GM19351 (cell line): ENCODE measurements around the gene TBX5.

Experiments used
- ATAC-seq: cut with Tn5 transposase; IDR thresholded peaks from one replicate; pipeline ENCODE4 v1.9.1; 2021; ENCODE audit warnings: mild to moderate bottlenecking, moderate library complexity; ENCODE audit not compliant: unreplicated experiment

Gene TBX5

DNA sequence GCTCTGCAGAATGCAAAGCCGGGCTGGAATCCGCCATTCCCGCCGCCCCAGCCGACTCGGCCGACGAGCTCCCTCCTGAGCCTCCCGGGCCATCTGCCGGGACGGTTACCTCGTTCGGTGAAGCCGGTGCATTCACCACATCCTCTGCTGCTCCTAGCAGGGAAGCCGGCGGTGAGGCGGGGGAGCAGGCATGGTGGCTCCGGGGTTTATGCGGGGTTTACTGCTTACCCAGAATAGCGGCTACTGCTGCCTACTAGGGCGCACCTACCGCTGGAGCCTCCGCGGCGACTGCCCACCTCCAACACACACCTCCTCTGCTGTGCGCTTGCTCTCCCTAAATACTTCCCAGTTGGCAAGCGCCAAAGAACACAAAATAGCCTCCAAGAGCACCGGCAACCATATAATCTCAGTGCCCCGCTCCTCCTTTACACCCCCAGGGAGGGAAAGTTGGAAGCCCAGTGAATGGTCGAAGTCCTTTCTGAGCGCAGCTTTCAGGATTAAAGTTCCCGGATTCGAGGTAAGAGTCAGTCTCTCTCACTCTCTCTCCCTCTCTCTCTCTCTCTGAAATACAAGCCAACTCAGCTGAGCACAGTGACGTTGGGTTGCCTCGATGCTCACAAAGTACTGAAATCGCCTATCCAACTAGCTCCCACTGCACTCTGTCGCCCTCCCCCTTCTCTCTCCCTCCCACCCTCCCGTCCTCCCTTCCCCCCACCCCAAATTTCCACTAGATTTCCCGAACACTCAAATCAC, at the start of gene TBX5:
TBX5 (minus strand) TSS at position 626 of the 753 bp plus-strand sequence. CDS start 2,246 bp downstream, outside the sequence.
- no peak for ATAC-seq

- ATAC-seq = no peak
Observed at GRCh38 chr12:114451657-114452056, 45.7 kb upstream of the TBX5 start.

GRCh38 chr12:114450515-114451300, 44.8 kb upstream of the TBX5 start:
- ATAC-seq = no peak

GRCh38 chr12:114450019-114450418, 44.1 kb upstream of the TBX5 start:
- no peak for ATAC-seq

DNA sequence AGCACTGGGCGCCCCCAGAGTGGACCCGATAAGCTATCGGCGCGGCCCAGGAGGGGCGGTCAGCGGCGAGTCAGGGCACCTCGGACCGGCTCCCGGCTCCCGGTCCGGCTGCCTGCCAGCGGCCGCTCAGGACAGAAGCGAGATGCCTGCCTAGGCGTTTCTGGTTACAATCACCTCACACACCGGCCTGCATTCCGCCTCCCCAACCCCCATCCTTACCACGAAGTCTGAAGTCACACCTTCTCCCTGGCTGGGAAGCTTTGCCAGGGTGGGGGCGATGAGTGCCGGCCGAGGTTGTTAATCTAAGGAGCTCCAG, 42.6 kb upstream of the TBX5 start:
- ATAC-seq = no peak

- no peak for ATAC-seq
Observed at GRCh38 chr12:114447799-114448617, 42.1 kb upstream of the TBX5 start.

- no peak for ATAC-seq
Observed at GRCh38 chr12:114447274-114447716, 41.4 kb upstream of the TBX5 start.

DNA sequence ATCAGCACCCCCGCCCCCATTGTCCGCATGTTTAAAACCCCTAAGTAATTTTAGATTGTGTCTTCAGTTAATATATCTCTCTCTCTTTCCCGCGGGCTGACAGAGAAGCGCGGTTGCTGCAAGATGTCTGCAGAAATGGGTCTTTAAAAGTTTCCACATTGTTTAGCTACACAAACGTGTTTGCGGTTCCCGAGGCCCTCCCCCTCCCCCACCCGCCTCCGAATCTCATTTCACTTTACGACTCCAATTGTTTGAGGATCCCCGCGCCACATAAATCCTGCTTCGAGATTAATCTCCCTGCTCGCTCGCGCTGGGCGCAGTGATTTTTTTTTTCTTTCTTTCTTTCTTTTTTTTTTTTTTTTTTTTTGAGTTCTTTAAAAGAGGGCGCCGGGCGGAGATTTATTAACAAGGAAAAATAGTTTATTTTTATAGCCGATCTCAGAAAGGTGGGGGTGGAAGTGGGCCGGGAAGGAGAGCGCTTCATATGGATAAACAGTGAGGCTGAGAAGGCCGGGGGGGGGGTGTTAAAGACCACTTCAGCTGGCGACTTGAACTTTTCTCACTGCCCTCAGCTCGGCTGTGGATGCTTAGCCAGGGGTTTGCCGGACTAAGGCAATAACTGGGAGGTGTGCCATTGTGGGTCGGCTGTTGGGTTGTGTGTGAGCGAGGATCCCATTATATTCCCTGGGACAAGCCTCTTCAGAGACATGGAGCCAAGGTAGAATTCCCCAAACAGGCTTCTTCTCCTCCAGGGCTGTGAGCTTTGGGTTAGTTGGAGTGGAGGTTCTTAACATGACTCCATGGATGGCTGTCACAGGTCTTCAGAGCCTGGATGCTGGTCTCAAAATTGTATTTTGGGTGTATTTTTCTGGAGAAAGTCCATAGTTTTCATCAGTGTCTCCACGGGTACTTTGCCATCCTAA, 39.7 kb upstream of the TBX5 start:
- ATAC-seq = no peak

DNA sequence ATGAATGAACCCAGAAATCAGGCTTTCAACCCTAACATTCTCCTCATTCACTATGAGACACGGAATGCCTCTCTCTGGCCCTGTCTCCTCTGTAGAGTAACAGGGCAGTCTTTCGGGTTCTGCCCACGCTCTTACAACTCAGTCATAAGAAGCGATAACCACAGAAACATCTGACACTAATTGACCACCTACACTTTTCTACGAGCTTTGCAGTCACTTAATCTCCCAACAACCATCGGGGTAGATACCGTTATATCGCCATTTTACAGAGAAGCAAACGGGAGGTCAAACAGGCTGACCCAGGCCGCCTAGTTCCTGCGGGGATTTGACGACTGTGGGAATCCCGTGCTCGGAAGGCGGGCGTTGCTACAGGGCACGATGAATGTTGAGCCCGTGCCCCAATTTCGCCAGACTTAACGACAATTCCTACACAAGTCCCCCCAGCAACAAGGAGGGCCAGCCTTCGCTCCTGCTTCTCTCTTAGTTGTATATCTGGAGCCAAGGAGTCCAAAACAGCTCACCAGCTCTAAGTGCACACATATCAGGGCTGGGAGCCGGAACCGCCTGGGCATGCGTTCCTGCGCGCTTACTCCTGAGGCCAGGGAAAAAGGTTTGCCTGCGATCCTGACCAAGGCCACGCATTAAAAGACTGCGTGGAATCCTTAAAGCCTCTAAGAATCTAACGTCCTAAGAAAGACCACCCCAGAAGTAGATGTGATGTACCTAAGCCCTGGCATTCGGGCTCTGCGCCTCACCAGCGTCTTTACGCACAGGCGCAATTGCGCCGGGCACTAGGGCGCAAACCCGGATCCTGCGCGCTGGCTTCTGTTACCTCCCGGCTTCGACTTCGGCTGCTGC, 38.7 kb upstream of the TBX5 start:
- ATAC-seq = no peak

DNA sequence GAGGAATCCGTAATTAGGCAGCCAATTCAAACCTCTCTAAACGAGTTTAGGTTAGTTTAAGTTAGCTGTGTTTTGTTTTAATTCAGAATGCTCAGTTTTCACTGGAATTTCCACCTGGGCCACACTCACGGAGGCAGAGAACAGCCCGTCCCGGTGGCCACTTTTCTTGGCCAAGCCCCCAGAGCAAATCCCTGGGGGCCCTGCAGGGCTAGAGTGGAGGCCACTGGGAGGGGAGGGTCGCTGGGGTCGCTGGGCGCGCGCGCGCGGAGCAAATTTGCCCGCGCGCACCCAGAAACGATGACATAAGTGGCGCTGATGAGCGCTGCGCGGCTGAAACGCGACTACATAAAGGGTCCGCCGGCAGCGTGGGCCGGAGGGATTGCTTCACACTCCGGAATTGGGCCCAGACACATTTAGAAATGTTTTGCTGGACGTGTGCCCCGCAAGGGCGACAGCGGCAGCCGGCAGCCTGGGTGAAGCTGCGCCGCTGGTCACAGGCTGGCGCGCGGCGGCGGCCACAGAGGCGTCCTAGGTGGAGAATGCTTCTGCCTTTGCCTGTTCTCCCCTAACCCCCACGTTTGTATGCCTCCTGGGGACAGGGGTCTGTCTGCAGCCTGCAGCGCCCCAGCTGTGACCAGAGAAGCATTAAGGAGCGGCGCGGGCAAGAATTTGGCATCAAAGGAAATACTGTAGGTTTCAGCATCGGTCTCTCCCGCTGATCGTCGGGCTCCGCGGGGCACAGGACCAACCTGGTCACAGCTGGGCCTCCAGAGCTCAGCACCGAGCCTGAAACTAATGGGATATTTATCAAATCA, 37.9 kb upstream of the TBX5 start:
- ATAC-seq = no peak

DNA sequence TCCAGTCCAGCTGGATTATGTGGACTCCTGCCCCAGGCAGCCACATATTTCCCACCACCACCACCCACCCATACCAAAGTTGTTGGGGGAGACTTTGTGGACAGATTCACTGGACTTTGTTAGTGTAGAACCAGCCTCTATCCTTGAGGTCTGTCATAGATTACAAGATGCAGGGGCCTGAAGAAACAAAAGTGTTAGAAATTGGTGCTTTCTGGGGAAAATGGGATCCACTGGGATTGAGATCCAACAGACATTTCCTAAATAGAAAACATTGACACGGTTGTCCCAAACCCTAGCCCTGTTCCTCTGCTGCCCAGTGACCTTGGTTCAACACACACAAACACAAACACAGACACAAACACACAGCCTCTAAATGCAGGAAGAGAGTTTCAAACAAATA, 36.6 kb upstream of the TBX5 start:
- ATAC-seq = no peak

DNA sequence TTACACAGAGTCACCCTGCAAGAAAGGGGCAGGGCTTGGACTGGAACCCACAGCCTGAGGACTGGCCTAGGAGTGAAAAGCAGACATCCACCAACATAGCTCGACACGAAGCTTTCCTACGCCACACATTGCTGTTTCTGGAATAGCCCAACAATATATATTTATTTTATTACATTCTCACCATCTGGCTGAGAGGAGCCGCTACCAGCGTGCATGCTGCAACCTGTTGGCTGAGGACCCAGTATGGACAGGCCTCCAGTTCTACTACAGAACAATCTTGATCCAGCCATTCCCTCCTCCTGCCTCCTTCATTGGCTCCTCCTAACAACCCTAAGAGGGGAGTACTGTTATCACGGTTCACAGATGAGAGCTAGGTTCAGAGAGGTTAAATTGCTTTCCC, 35.6 kb upstream of the TBX5 start:
- no peak for ATAC-seq

- ATAC-seq = no peak
Observed at GRCh38 chr12:114441039-114441383, 35.1 kb upstream of the TBX5 start.

DNA sequence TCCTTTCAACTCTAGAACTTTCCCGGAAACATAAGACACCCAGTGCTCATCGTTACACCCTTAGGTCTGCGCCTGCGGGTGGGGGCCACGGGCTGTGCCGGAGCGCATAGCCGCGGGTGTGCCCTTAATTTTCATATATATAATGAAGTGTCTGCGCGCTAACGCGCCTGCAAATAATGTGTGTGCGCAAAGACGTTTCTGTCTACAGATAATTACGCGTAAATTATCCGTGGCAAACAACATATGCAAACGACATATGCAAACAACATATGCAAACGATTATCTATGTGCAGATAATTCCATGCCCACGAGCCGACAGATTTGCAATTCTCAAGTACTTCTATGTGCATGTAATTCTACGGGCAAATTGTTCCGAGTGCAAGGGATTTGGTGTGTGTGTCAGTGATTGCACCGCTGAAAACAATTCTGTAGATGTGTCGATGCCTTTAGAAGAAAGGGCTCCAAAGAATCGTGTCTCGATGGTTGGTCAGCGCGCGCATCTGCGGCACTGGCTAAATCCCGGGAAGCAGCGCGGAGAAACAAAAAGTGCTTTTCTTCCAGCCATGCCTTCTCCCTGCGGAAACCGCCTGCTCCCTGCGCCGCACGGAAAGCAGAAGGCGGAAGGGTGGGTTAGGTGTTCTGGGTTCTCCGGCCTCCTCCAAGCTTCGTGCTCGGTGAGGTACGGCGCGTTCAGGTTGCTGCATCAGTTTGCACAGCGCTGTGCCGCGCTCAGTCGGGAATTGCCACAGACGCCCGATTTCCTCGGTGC, 34.5 kb upstream of the TBX5 start:
- ATAC-seq = no peak

DNA sequence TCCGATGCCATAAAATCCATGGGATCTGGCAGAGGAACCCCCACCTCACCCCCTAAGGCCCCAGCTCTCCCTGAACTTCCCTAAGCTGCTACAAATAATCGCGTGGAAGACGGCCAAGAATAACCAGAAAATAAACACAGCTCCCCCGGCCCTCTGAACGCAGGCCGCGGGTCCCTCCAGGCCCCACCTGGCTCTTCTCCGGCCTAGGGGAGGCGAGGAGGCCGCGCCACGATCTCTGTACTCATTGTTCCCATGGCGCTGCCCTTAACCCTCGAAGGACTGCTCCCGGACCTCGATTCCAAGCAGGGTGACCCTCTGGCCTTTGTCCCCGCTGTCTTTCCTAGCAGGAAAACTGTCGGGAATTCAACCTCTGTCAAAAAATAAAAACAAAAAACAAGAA, 33.9 kb upstream of the TBX5 start:
- ATAC-seq = no peak

GRCh38 chr12:114439261-114439683, 33.3 kb upstream of the TBX5 start:
- ATAC-seq = no peak

GRCh38 chr12:114438635-114439256, 32.8 kb upstream of the TBX5 start:
- no peak for ATAC-seq

- no peak for ATAC-seq
Observed at GRCh38 chr12:114434341-114434740, 28.4 kb upstream of the TBX5 start.
